Measurements from ENCODE around the gene KIAA0319L. TPM values are rescaled to one million over a fixed set of nuclear protein-coding genes. Genes with fewer than 3 reads are reported as not detected.
"Not testable (repeated sequence)": the region's sequence is repeated elsewhere in the genome, so short reads cannot be mapped to it uniquely, and the experiment has no call there.

Gene KIAA0319L
- polyA plus RNA-seq, 1 donor (not counting 4 experiments of a cell fraction or from before 2014, with no cell fraction given): 23.8 TPM

- no peak overlapping the region for H2AFZ ChIP-seq (ENCODE audit: control insufficient read depth, low read length)
- H3K9ac ChIP-seq (ENCODE audit: control insufficient read depth, extremely low read depth, insufficient read depth, low read length): no peak overlapping the region
- H4K20me1 ChIP-seq (ENCODE audit: control insufficient read depth, extremely low read depth, insufficient read depth, low read length): no peaks in the 10 kb centered on the region
- no peaks in the 10 kb centered on the region for H3K9me1 ChIP-seq (ENCODE audit: control insufficient read depth, extremely low read depth, insufficient read depth, low read length)
- H3K27me3 ChIP-seq (ENCODE audit: control insufficient read depth, extremely low read depth, insufficient read depth, low read length): no peaks in the 10 kb centered on the region
- no peak overlapping the region for H3K27ac ChIP-seq (ENCODE audit: control insufficient read depth, insufficient read depth, low read length)
- dilution Hi-C loops (cut with MboI; ENCODE audit: extremely low pct_ligation_motif_present, low sequenced_read_pairs): no loop called here
- H3K4me3 ChIP-seq (ENCODE audit: control insufficient read depth in 2 of 3, extremely low read depth in 1 of 3, insufficient read depth in 2 of 3, low read depth in 1 of 3, low read length in 3 of 3): no peak overlapping the region
- no peaks in the 10 kb centered on the region for H3K79me2 ChIP-seq (ENCODE audit: control insufficient read depth, insufficient read depth, low read length)
- peaks cover 0 to 5% of the 10 kb centered on the region in 2 experiments for H3K36me3 ChIP-seq (ENCODE audit: control insufficient read depth in 2 of 2, extremely low read depth in 1 of 2, insufficient read depth in 2 of 2, low read length in 2 of 2)
- no peak for TF ChIP-seq EZH2 (IDR thresholded peaks at IDR 0.05; ENCODE audit: low read length)
- TF ChIP-seq, protein P1, sequence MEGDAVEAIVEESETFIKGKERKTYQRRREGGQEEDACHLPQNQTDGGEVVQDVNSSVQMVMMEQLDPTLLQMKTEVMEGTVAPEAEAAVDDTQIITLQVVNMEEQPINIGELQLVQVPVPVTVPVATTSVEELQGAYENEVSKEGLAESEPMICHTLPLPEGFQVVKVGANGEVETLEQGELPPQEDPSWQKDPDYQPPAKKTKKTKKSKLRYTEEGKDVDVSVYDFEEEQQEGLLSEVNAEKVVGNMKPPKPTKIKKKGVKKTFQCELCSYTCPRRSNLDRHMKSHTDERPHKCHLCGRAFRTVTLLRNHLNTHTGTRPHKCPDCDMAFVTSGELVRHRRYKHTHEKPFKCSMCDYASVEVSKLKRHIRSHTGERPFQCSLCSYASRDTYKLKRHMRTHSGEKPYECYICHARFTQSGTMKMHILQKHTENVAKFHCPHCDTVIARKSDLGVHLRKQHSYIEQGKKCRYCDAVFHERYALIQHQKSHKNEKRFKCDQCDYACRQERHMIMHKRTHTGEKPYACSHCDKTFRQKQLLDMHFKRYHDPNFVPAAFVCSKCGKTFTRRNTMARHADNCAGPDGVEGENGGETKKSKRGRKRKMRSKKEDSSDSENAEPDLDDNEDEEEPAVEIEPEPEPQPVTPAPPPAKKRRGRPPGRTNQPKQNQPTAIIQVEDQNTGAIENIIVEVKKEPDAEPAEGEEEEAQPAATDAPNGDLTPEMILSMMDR (optimal IDR thresholded peaks at IDR 0.05 in 1 of 3, IDR thresholded peaks at IDR 0.05 in 1 of 3, conservative IDR thresholded peaks at IDR 0.05 in 1 of 3; ENCODE audit: extremely low read depth in 1 of 3, insufficient read depth in 2 of 3, low read length in 3 of 3): no peak
- no peak for DNase-seq (ENCODE audit: low read depth, low spot score)
- H3K4me1 ChIP-seq (ENCODE audit: control insufficient read depth, extremely low read depth, insufficient read depth, low read length): peaks cover 12% of the 10 kb centered on the region
- no peaks in the 10 kb centered on the region for H3K9me3 ChIP-seq (ENCODE audit: control insufficient read depth, low read depth, low read length)
- FAIRE-seq: no peak
- no peak overlapping the region for H3K4me2 ChIP-seq (ENCODE audit: control insufficient read depth, extremely low read depth, insufficient read depth, low read depth, low read length)
These were observed 91.1 kb downstream of the KIAA0319L start for GRCh38 chr1:35466120-35466519.

DNA sequence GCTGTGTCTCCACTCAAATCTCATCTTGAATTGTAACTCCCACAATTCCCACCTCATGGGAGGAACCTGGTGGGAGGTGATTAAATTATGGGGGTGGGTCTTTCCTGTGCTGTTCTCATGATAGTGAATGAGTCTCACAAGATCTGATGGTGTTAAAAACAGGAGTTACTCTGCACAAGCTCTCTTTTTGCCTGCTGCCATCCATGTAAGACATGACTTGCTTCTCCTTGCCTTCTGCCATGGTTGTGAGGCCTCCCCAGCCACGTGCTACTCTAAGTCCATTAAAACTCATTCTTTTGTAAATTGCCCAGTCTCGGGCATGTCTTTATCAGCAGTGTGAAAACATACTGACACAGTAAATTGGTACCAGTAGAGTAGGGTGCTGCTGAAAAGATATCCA, 93.5 kb downstream of the KIAA0319L start:
- H3K27ac ChIP-seq (ENCODE audit: control insufficient read depth, insufficient read depth, low read length); H4K20me1 ChIP-seq (ENCODE audit: control insufficient read depth, extremely low read depth, insufficient read depth, low read length); DNase-seq (ENCODE audit: low read depth, low spot score); H2AFZ ChIP-seq (ENCODE audit: control insufficient read depth, low read length); FAIRE-seq; H3K36me3 ChIP-seq (ENCODE audit: control insufficient read depth in 2 of 2, extremely low read depth in 1 of 2, insufficient read depth in 2 of 2, low read length in 2 of 2); H3K9me3 ChIP-seq (ENCODE audit: control insufficient read depth, low read depth, low read length); H3K79me2 ChIP-seq (ENCODE audit: control insufficient read depth, insufficient read depth, low read length); dilution Hi-C loops (cut with MboI; ENCODE audit: extremely low pct_ligation_motif_present, low sequenced_read_pairs); H3K9ac ChIP-seq (ENCODE audit: control insufficient read depth, extremely low read depth, insufficient read depth, low read length); H3K27me3 ChIP-seq (ENCODE audit: control insufficient read depth, extremely low read depth, insufficient read depth, low read length); H3K4me2 ChIP-seq (ENCODE audit: control insufficient read depth, extremely low read depth, insufficient read depth, low read depth, low read length); H3K9me1 ChIP-seq (ENCODE audit: control insufficient read depth, extremely low read depth, insufficient read depth, low read length); H3K4me3 ChIP-seq (ENCODE audit: control insufficient read depth in 2 of 3, extremely low read depth in 1 of 3, insufficient read depth in 2 of 3, low read depth in 1 of 3, low read length in 3 of 3): not testable (repeated sequence)
- H3K4me1 ChIP-seq (ENCODE audit: control insufficient read depth, extremely low read depth, insufficient read depth, low read length): peaks cover 14% of the 10 kb centered on the region

DNA sequence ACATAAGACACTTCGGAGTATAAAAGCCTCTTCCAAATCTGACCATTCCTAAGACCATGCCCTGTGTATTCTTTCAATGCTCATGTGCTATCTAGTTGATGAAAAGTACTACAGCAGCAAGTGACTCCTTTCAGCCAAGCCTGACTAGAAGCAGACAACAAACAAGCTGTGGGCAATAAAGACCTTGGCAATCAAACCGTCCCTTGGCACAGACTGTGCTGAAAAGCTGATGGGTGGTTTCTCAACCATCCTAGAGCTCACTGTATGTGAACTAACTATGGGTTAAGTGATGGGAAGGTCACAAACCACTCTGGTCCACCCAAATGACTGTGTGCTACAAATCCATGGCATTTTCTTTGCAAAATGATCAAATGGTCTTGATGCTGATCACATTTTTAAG, 94.0 kb downstream of the KIAA0319L start:
- Histone ChIP-seq H3K4me2 (ENCODE audit: control insufficient read depth, extremely low read depth, insufficient read depth, low read depth, low read length) (no peak overlapping the region), H3K9me3 (ENCODE audit: control insufficient read depth, low read depth, low read length) (no peaks in the 10 kb centered on the region), H2AFZ (ENCODE audit: control insufficient read depth, low read length) (no peak overlapping the region), H3K27ac (ENCODE audit: control insufficient read depth, insufficient read depth, low read length) (no peak overlapping the region), H3K9ac (ENCODE audit: control insufficient read depth, extremely low read depth, insufficient read depth, low read length) (no peak overlapping the region), H3K36me3 (ENCODE audit: control insufficient read depth in 2 of 2, extremely low read depth in 1 of 2, insufficient read depth in 2 of 2, low read length in 2 of 2) (peaks cover 0 to 5% of the 10 kb centered on the region in 2 experiments), H3K79me2 (ENCODE audit: control insufficient read depth, insufficient read depth, low read length) (no peaks in the 10 kb centered on the region), H3K9me1 (ENCODE audit: control insufficient read depth, extremely low read depth, insufficient read depth, low read length) (no peaks in the 10 kb centered on the region), H4K20me1 (ENCODE audit: control insufficient read depth, extremely low read depth, insufficient read depth, low read length) (no peaks in the 10 kb centered on the region), H3K4me3 (ENCODE audit: control insufficient read depth in 2 of 3, extremely low read depth in 1 of 3, insufficient read depth in 2 of 3, low read depth in 1 of 3, low read length in 3 of 3) (no peak overlapping the region), H3K27me3 (ENCODE audit: control insufficient read depth, extremely low read depth, insufficient read depth, low read length) (no peaks in the 10 kb centered on the region), H3K4me1 (ENCODE audit: control insufficient read depth, extremely low read depth, insufficient read depth, low read length) (peaks cover 10% of the 10 kb centered on the region)
- DNase-seq (ENCODE audit: low read depth, low spot score): no peak
- dilution Hi-C loops (cut with MboI; ENCODE audit: extremely low pct_ligation_motif_present, low sequenced_read_pairs): no loop called here
- no peak for TF ChIP-seq EZH2 (IDR thresholded peaks at IDR 0.05; ENCODE audit: low read length)
- TF ChIP-seq, protein P1 (optimal IDR thresholded peaks at IDR 0.05 in 1 of 3, IDR thresholded peaks at IDR 0.05 in 1 of 3, conservative IDR thresholded peaks at IDR 0.05 in 1 of 3; ENCODE audit: extremely low read depth in 1 of 3, insufficient read depth in 2 of 3, low read length in 3 of 3): no peak
- peak; percentile 34 for FAIRE-seq

Data from keratinocyte (primary cell).